Trophoblast cell (in vitro differentiated cells and primary cell): Measurements from ENCODE around the gene SLC15A3.

Experiments used
- DNase-seq, 2 donors: peaks; one replicate each; pipeline ENCODE4 v3.0.0-alpha.2; 2016
- H2AFZ ChIP-seq: 2 replicates; pipeline ENCODE4 v1.6.1; 2013; ENCODE audit warnings: low read length, moderate library complexity, mild to moderate bottlenecking; ENCODE audit not compliant: insufficient read depth, poor library complexity
- H2AK5ac ChIP-seq: 2 replicates; pipeline ENCODE4 v1.6.1; 2013; ENCODE audit warnings: mild to moderate bottlenecking, low read length
- H2BK120ac ChIP-seq: 2 replicates; pipeline ENCODE4 v1.6.1; 2013; ENCODE audit warnings: low read length, mild to moderate bottlenecking, moderate library complexity; ENCODE audit not compliant: insufficient read depth, poor library complexity
- H2BK12ac ChIP-seq: 2 replicates; pipeline ENCODE4 v1.6.1; 2013; ENCODE audit warnings: mild to moderate bottlenecking, low read length, moderate library complexity
- H2BK5ac ChIP-seq: 2 replicates; pipeline ENCODE4 v1.6.1; 2013; ENCODE audit warnings: low read length, low read depth, moderate library complexity, mild to moderate bottlenecking; ENCODE audit not compliant: poor library complexity
- H3K14ac ChIP-seq: 2 replicates; pipeline ENCODE4 v1.6.1; 2013; ENCODE audit warnings: mild to moderate bottlenecking, low read length
- H3K18ac ChIP-seq: 2 replicates; pipeline ENCODE4 v1.6.1; 2013; ENCODE audit warnings: mild to moderate bottlenecking, low read length
- H3K23ac ChIP-seq: 2 replicates; pipeline ENCODE4 v1.6.1; 2013; ENCODE audit warnings: low read length
- H3K27ac ChIP-seq: 2 replicates; pipeline ENCODE4 v1.5.1; 2013; ENCODE audit warnings: low read depth, mild to moderate bottlenecking, inconsistent platforms, low read length, moderate library complexity
- H3K27me3 ChIP-seq: 2 replicates; pipeline ENCODE4 v1.6.1; 2013; ENCODE audit warnings: inconsistent platforms, mild to moderate bottlenecking, low read length, moderate library complexity; ENCODE audit not compliant: insufficient read depth
- H3K36me3 ChIP-seq, 2 experiments: 1 replicate in 1 of 2; 2 replicates in 1 of 2; pipeline ENCODE4 v1.6.1; 2013; ENCODE audit warnings: low read length in 2 of 2, mild to moderate bottlenecking in 2 of 2, moderate library complexity in 1 of 2; ENCODE audit not compliant: insufficient read depth in 2 of 2, control insufficient read depth in 1 of 2
- H3K4ac ChIP-seq: 2 replicates; pipeline ENCODE4 v1.6.1; 2013; ENCODE audit warnings: low read depth, mild to moderate bottlenecking, low read length, moderate library complexity
- H3K4me1 ChIP-seq, 2 experiments: 1 replicate in 1 of 2; 2 replicates in 1 of 2; pipeline ENCODE4 v1.6.1; 2013; ENCODE audit warnings: low read length in 2 of 2, mild to moderate bottlenecking in 2 of 2, moderate library complexity in 1 of 2; ENCODE audit not compliant: insufficient read depth in 2 of 2, control insufficient read depth in 1 of 2
- H3K4me2 ChIP-seq: 2 replicates; pipeline ENCODE4 v1.6.1; 2013; ENCODE audit warnings: inconsistent platforms, mild to moderate bottlenecking, low read length, moderate library complexity
- H3K4me3 ChIP-seq: 2 replicates; pipeline ENCODE4 v1.5.1; 2013; ENCODE audit warnings: mild to moderate bottlenecking, low read depth, low read length, inconsistent platforms
- H3K79me1 ChIP-seq: one replicate; pipeline ENCODE4 v1.6.1; 2013; ENCODE audit warnings: low read length
- H3K79me2 ChIP-seq: 2 replicates; pipeline ENCODE4 v1.6.1; 2013; ENCODE audit warnings: low read length, mild to moderate bottlenecking; ENCODE audit not compliant: control insufficient read depth, insufficient read depth, poor library complexity
- H3K9ac ChIP-seq: 2 replicates; pipeline ENCODE4 v1.6.1; 2013; ENCODE audit warnings: mild to moderate bottlenecking, low read length
- H3K9me3 ChIP-seq: 2 replicates; pipeline ENCODE4 v1.6.1; 2013; ENCODE audit warnings: low read depth, mild to moderate bottlenecking, control low read depth, inconsistent platforms, low read length; ENCODE audit not compliant: insufficient read depth
- H4K12ac ChIP-seq: 2 replicates; pipeline ENCODE4 v1.6.1; 2013; ENCODE audit warnings: low read depth, mild to moderate bottlenecking, low read length, moderate library complexity
- H4K8ac ChIP-seq: 2 replicates; pipeline ENCODE4 v1.6.1; 2013; ENCODE audit warnings: low read depth, mild to moderate bottlenecking, low read length, moderate library complexity
- H4K91ac ChIP-seq: one replicate; pipeline ENCODE4 v1.6.1; 2013; ENCODE audit warnings: low read depth, mild to moderate bottlenecking, low read length, moderate library complexity
- WGBS: extraction: QIAGEN DNeasy Blood & Tissue Kit; methylation state at CpG from one replicate; pipeline ENCODE4 v1.1.7; 2013; ENCODE audit warnings: missing lambda C conversion rate; ENCODE audit not compliant: insufficient read length, insufficient coverage; ENCODE audit errors: extremely low coverage; 5-methylcytosine and 5-hydroxymethylcytosine counted together

SLC15A3 gene

DNA sequence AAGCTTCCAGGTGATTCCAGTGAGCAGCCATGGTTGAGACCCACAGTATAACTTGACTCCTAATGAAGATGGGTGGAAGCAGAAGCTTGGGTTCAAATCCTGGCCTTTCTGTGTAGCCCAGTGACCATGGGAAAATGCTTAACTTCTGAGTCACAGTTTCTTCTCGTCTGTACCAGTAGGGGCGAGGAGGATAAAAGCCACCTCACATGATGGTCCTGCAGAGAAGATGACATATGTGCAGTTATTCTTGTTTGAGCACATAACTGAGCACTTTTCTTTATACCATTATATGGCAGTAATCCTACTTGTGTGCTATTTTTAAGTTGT lies 33.1 kb downstream of the SLC15A3 start:
- H3K4me2 ChIP-seq, result no peak overlapping the region
- no peak overlapping the region for H2AFZ ChIP-seq
- H3K4me1 ChIP-seq, result peaks cover 11 to 20% of the 10 kb centered on the region in 2 experiments
- no peak overlapping the region for H3K18ac ChIP-seq
- peaks cover 29 to 37% of the 10 kb centered on the region in 2 experiments for H3K36me3 ChIP-seq
- no peaks in the 10 kb centered on the region for H3K27me3 ChIP-seq
- no peak overlapping the region for H2BK12ac ChIP-seq
- no peaks in the 10 kb centered on the region for H3K9me3 ChIP-seq
- H2BK120ac ChIP-seq, result no peak overlapping the region
- no peak overlapping the region for H3K9ac ChIP-seq
- no peak overlapping the region for H2BK5ac ChIP-seq
- H4K8ac ChIP-seq, result no peak overlapping the region
- H3K27ac ChIP-seq, result no peak overlapping the region
- no peak overlapping the region for H3K14ac ChIP-seq
- peak; percentile 54 to 83 for DNase-seq
- H3K4ac ChIP-seq, result no peak overlapping the region
- no CpG with 5 or more reads among the region's 2 CpGs for WGBS
- H2AK5ac ChIP-seq, result no peak overlapping the region
- H3K4me3 ChIP-seq, result no peak overlapping the region
- H4K91ac ChIP-seq, result no peak overlapping the region
- no peak overlapping the region for H4K12ac ChIP-seq
- H3K79me2 ChIP-seq, result peaks cover 7% of the 10 kb centered on the region
- H3K79me1 ChIP-seq, result peaks cover 11% of the 10 kb centered on the region
- H3K23ac ChIP-seq, result no peak overlapping the region

DNA sequence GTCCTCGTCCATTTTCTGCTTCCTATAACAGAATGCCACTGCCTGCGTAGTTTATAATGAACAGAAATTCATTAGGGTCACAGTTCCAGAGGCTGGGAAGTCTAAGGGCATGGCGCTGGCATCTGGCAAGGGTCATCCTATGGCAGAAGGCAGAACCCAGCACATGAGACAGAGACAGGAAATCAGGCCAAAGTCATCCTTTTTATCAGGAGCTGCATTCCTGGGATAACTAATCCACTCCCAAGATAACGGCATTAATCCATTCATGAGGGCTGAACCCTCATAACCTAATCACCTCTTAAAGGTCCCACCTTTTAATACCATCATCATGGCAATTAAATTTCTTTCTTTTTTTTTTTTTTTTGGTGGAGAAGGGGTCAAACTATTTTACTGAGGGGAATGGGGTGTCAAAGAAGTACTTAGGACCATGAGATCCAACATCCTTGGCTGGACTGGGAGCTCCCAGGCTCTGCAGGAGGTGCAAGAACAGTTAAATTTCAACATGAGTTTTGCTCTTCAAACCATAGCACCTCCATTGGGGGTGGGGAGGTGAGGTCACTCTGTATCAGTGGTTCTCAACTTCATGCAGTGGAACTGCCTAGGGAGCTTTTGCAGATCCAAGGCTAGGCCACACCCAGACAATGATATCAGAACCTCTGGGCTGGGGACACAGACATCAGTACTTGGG lies 33.6 kb downstream of the SLC15A3 start:
- Histone ChIP-seq H3K4me2 (no peak overlapping the region), H3K9me3 (no peaks in the 10 kb centered on the region), H3K27ac (no peak overlapping the region), H4K12ac (no peak overlapping the region), H3K14ac (no peak overlapping the region), H3K18ac (no peak overlapping the region), H3K79me1 (peaks cover 11% of the 10 kb centered on the region), H2BK5ac (no peak overlapping the region), H3K27me3 (no peaks in the 10 kb centered on the region), H4K8ac (no peak overlapping the region), H2BK12ac (no peak overlapping the region), H3K4me1 (peaks cover 9 to 18% of the 10 kb centered on the region in 2 experiments), H3K9ac (no peak overlapping the region), H3K79me2 (peaks cover 7% of the 10 kb centered on the region), H3K4ac (no peak overlapping the region), H2BK120ac (no peak overlapping the region), H2AFZ (no peak overlapping the region), H3K36me3 (peaks cover 29 to 37% of the 10 kb centered on the region in 2 experiments), H2AK5ac (no peak overlapping the region), H4K91ac (no peak overlapping the region), H3K4me3 (no peak overlapping the region), H3K23ac (no peak overlapping the region)
- DNase-seq, result no peak
- no CpG with 5 or more reads among the region's 4 CpGs for WGBS

DNA sequence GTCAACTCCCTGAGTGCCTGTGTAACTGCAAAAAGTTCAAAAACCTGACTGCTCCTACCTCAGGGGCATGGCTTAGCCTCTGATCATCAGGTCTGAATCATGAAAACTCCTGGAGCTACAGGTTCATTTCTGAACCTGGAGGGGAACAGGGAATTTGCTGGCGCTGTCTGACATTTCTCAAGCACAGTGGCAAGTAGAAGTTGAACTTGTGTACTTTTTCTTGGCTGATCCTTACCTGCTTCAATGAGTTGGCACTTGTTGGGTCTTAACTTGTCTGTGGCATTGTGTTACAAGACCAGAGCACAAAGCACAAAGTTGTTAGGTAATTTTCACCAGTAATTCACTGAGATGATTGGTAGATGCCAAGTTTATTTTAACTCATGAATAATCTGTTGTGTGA lies 34.7 kb downstream of the SLC15A3 start:
- Histone ChIP-seq H3K4me3 (no peak overlapping the region), H3K4ac (no peak overlapping the region), H3K79me1 (peaks cover 13% of the 10 kb centered on the region), H2AFZ (no peak overlapping the region), H3K4me1 (peaks cover 15 to 21% of the 10 kb centered on the region in 2 experiments), H3K9me3 (no peaks in the 10 kb centered on the region), H4K8ac (no peak overlapping the region), H2AK5ac (no peak overlapping the region), H3K27me3 (no peaks in the 10 kb centered on the region), H4K91ac (no peak overlapping the region), H4K12ac (no peak overlapping the region), H2BK120ac (no peak overlapping the region), H3K14ac (no peak overlapping the region), H3K36me3 (peaks cover 23 to 29% of the 10 kb centered on the region in 2 experiments), H3K79me2 (peaks cover 7% of the 10 kb centered on the region), H3K18ac (no peak overlapping the region), H2BK5ac (no peak overlapping the region), H3K4me2 (no peak overlapping the region), H2BK12ac (no peak overlapping the region), H3K27ac (no peak overlapping the region), H3K9ac (no peak overlapping the region), H3K23ac (no peak overlapping the region)
- no peak for DNase-seq
- WGBS, result no CpG with 5 or more reads among the region's 1 CpG

DNA sequence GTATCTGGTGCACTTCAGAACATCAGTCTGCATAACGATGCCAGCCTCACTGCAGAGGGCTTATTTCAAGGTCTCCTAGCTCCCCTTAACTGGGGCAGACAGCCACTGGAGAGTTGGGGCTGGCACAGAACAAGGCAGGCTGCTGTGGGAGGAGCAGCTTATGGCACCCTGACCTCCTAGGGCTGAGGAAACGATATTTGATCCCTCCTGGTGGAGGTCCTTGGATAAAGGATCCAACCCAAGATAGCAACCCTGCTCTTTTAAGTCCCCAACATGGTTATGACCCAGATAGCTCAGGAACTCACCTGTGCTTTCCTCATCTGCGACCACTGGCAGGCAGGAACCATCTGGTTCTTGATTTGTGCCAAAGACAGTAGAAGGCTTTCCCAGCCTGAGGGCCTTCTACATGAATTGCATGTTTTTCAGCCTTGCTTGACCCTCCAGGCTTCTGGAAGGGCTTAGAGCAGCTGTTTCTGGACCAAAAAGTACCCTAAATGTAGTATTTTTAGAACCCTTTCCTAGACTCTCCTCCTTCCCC lies 35.2 kb downstream of the SLC15A3 start:
- no peak overlapping the region for H4K12ac ChIP-seq
- no peak overlapping the region for H2BK120ac ChIP-seq
- no peak for DNase-seq
- H3K27me3 ChIP-seq, result no peaks in the 10 kb centered on the region
- peaks cover 7% of the 10 kb centered on the region for H3K79me2 ChIP-seq
- H4K8ac ChIP-seq, result no peak overlapping the region
- peaks cover 13% of the 10 kb centered on the region for H3K79me1 ChIP-seq
- H2BK5ac ChIP-seq, result no peak overlapping the region
- no peak overlapping the region for H2AFZ ChIP-seq
- no peak overlapping the region for H3K23ac ChIP-seq
- no peak overlapping the region for H3K14ac ChIP-seq
- H3K27ac ChIP-seq, result no peak overlapping the region
- H3K36me3 ChIP-seq, result peaks cover 17 to 23% of the 10 kb centered on the region in 2 experiments
- H3K9ac ChIP-seq, result no peak overlapping the region
- no peak overlapping the region for H2BK12ac ChIP-seq
- no peaks in the 10 kb centered on the region for H3K9me3 ChIP-seq
- no peak overlapping the region for H3K4me3 ChIP-seq
- H2AK5ac ChIP-seq, result no peak overlapping the region
- whole genome bisulfite sequencing, result no CpG with 5 or more reads among the region's 3 CpGs
- H3K18ac ChIP-seq, result no peak overlapping the region
- no peak overlapping the region for H4K91ac ChIP-seq
- peaks cover 15 to 21% of the 10 kb centered on the region in 2 experiments for H3K4me1 ChIP-seq
- no peak overlapping the region for H3K4me2 ChIP-seq
- no peak overlapping the region for H3K4ac ChIP-seq
